Mucosa of rectum (tissue), 2 donors: ENCODE results near the gene ERLEC1.
"Not testable (repeated sequence)": the region's sequence is repeated elsewhere in the genome, so short reads cannot be mapped to it uniquely, and the experiment has no call there.

Source experiments
- H3K27ac ChIP-seq, 2 donors: one replicate each; pipeline ENCODE4 v1.7.0; 2013; ENCODE audit warnings: inconsistent platforms in 2 of 2, low read depth in 2 of 2, low read length in 2 of 2
- H3K27me3 ChIP-seq, 2 donors: one replicate each; pipeline ENCODE4 v1.7.0; 2013; ENCODE audit warnings: low read length in 2 of 2; ENCODE audit not compliant: control insufficient read depth in 2 of 2, insufficient read depth in 2 of 2
- H3K36me3 ChIP-seq, 2 donors: one replicate each; pipeline ENCODE4 v1.7.0; 2013; ENCODE audit warnings: low read length in 2 of 2; ENCODE audit not compliant: control insufficient read depth in 2 of 2, insufficient read depth in 2 of 2
- H3K4me1 ChIP-seq, 2 donors: one replicate each; pipeline ENCODE4 v1.7.0; 2013; ENCODE audit warnings: low read length in 2 of 2, mild to moderate bottlenecking in 1 of 2; ENCODE audit not compliant: control insufficient read depth in 2 of 2, insufficient read depth in 2 of 2
- H3K4me3 ChIP-seq, 2 donors: one replicate each; pipeline ENCODE4 v1.7.0; 2013; ENCODE audit warnings: low read length in 2 of 2
- H3K9ac ChIP-seq, 2 donors: one replicate each; pipeline ENCODE4 v1.7.0; 2013; ENCODE audit warnings: low read length in 2 of 2, low read depth in 1 of 2, mild to moderate bottlenecking in 1 of 2
- H3K9me3 ChIP-seq, 2 donors: one replicate each; pipeline ENCODE4 v1.7.0; 2013; ENCODE audit warnings: low read length in 2 of 2; ENCODE audit not compliant: control insufficient read depth in 2 of 2
- donor health status: healthy.
- donor health status: Normal muscosa, but diverticular disease.

The ERLEC1 gene

DNA sequence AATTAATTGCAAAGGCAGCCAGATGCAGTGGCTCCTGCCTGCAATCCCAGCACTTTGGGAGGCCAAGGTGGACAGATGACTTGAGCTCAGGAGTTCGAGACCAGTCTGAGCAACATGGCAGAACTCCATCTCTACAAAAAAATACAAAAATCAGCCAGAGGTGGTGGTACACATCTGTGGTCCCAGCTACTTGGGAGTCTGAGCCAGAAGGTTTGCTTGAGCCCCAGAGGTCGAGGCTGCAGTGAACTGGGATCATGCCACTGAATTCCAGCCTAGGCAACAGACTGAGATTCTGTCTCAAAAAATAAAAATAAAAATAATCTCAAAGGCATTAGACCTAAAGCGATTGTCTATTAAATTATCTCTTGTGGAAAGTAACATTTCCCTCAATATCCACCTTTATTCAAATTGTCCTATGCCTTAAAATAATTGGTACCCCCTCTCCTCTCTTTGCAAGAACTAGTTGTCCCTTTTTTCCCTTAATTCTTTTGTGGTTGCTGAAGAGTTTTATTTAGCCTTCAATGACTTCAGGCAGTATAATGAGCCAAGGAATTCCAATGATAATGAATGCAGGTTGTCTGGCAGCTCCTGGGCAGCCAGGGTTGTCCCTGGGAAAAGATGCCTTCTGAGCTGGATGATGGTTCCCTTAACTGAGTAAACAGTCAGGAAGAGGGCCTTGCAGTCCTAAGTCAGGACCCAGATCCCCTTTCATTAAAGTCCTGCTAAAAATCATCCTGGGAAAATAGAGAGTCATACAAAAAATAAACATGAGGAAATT lies 40.7 kb downstream of the ERLEC1 start:
- no peak overlapping the region for H3K4me3 ChIP-seq
- no peak overlapping the region for H3K9ac ChIP-seq
- no peaks in the 10 kb centered on the region for H3K36me3 ChIP-seq
- no peaks in the 10 kb centered on the region for H3K4me1 ChIP-seq
- no peaks in the 10 kb centered on the region for H3K27me3 ChIP-seq
- no peaks in the 10 kb centered on the region for H3K9me3 ChIP-seq
- no peak overlapping the region for H3K27ac ChIP-seq

DNA sequence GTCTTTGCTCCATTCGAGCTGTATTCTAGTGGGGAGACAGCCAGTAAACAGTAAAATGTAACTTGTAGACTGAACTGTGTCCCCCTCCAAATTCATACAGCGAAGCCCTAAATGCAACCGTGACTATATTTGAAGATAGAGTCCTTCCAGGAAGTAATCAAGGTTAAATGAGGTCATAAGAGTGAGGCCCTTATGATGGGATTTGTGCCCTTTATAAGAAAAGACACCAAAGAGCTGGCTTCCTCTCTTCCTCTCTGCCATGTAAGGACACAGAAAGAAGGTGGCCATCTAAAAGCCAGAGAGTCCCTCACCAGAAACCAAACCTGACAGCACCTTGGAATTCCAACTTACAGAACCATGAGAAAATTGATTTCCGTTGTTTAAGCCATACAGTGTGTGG lies 41.5 kb downstream of the ERLEC1 start:
- Histone ChIP-seq H3K36me3 (no peaks in the 10 kb centered on the region), H3K9ac (no peak overlapping the region), H3K27ac (no peak overlapping the region), H3K9me3 (no peaks in the 10 kb centered on the region), H3K4me1 (no peaks in the 10 kb centered on the region), H3K27me3 (no peaks in the 10 kb centered on the region), H3K4me3 (no peak overlapping the region)

DNA sequence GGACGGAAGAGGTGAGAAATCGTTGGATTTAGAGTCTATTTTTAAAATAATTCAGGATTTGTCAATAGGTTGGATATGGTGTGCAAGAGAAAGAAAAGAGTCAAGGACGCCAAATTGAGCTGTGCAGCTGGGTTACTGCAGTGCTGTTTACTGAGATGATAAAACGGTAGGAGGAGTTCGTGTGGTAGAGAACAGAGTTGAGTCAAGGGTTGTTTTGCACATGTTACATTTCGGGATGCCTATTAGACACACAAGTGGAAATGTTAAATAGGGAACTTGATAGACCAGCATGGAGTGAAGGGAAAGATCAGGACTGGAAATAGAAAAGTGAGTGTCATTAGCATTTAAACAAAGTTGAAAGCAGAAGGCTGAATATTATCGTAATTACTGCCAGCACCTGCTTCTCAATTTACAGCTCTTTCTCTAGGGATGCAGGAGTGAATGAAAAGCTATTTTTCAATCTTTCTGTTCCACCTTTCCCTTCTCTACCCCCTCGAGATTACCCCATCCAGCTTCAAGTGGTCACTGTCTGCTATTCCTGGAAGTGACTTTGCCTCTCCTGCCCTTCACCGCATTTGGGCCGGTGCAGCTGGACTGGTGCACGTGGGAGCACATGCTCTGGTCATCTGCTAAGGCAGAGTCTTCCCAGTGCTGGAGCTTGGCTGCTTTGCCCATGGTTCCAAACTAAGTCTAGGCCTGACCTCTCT lies 42.6 kb downstream of the ERLEC1 start:
- Histone ChIP-seq H3K9me3 (no peaks in the 10 kb centered on the region), H3K4me3 (no peak overlapping the region), H3K27me3 (no peaks in the 10 kb centered on the region), H3K9ac (no peak overlapping the region), H3K4me1 (no peaks in the 10 kb centered on the region), H3K27ac (no peak overlapping the region), H3K36me3 (no peaks in the 10 kb centered on the region)

DNA sequence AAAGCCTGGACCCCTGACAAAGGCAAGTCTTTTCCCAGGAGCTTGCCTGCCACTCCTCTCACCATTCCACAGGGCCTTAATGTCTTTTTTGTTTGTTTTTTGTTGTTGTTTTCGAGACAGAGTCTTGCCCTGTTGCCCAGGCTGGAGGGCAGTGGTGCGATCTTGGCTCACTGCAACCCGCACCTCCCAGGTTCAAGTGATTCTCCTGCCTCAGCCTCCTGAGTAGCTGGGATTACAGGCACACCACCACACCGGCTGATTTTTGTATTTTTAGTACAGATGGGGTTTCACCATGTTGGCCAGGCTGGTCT lies 43.1 kb downstream of the ERLEC1 start:
- not testable (repeated sequence) for H3K4me1 ChIP-seq, H3K27ac ChIP-seq, H3K36me3 ChIP-seq

DNA sequence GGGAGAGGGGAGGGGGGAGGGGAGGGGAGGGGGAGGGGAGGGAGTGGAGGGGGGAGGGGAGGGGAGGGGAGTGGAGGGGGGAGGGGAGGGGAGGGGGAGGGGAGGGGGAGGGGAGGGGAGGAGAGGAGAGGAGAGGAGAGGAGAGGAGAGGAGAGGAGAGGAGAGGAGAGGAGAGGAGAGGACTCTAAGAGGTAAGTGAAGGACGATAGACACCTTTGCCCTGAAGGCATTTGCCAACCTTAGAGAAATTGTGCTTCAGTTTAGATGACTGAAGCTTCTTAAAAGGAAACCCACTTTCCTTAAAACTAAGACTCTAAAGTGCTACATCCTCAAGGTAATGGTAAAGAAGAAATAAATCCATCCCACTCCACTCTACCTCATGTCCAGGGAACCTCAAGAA lies 53.7 kb downstream of the ERLEC1 start:
- Histone ChIP-seq H3K27ac (no peak overlapping the region), H3K9ac (no peak overlapping the region), H3K4me3 (no peak overlapping the region), H3K4me1 (no peaks in the 10 kb centered on the region), H3K27me3 (no peaks in the 10 kb centered on the region), H3K9me3 (no peaks in the 10 kb centered on the region), H3K36me3 (no peaks in the 10 kb centered on the region)

More for the DNA sequence above, 43.1 kb downstream of the ERLEC1 start:
- not testable (repeated sequence) for H3K9ac ChIP-seq, H3K9me3 ChIP-seq, H3K27me3 ChIP-seq, H3K4me3 ChIP-seq

DNA sequence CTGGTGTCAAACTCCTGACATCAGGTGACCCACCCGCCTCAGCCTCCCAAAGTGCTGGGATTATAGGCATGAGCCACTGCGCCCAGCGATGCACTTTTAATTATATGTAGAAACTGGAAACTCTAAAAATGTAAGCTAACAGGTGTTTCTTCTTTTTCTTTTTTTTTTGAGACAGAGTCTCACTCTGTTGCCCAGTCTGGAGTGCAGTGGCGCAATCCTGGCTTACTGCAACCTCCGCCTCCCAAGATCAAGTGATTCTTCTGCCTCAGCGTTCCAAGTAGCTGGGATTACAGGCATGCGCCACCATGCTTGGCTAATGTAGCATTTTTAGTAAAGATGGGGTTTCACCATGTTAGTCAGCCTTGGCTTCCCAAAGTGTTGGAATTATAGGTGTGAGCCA lies 54.8 kb downstream of the ERLEC1 start:
- H3K9ac ChIP-seq, H3K4me1 ChIP-seq, H3K27me3 ChIP-seq, H3K27ac ChIP-seq, H3K36me3 ChIP-seq, H3K4me3 ChIP-seq, H3K9me3 ChIP-seq: not testable (repeated sequence)

DNA sequence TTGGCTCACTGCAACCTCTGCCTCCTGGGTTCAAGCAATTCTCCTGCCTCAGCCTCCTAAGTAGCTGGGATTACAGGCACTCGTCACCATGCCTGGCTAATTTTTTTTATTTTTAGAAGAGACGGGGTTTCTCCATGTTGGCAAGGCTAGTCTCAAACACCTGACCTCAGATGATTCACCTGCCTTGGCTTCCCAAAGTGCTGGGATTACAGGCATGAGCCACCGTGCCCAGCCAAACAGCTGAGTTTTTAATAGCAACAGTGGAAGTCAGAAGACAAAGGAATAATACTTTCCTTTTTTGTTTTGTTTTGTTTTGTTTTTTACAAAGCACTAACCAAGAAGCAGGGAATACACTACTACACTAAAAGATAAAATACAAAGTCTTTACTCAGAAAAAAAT lies 56.0 kb downstream of the ERLEC1 start:
- Histone ChIP-seq H3K4me3 (no peak overlapping the region), H3K27ac (no peak overlapping the region)

DNA sequence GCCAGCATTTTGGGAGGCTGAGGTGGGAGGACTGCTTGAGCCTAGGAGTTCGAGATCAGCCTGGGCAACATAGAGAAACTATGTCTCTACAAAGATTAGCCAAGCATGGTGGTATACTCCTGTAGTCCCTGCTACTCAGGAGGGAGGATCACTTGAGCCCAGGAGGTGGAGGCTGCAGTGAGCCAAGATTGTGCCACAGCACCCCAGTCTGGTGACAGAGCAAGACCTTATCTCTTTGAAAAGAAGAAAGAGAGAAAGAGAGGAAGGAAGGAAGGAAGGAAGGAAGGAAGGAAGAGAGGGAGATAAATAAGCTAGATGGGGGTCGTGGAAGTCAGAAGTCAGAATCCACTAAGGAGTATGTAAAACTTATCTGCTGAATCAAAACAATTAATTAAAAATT lies 56.8 kb downstream of the ERLEC1 start:
- Histone ChIP-seq H3K4me3 (no peak overlapping the region), H3K4me1 (no peaks in the 10 kb centered on the region), H3K9me3 (no peaks in the 10 kb centered on the region), H3K36me3 (no peaks in the 10 kb centered on the region), H3K9ac (no peak overlapping the region), H3K27ac (no peak overlapping the region), H3K27me3 (no peaks in the 10 kb centered on the region)

More for the DNA sequence above, 56.0 kb downstream of the ERLEC1 start:
- Histone ChIP-seq H3K4me1 (no peaks in the 10 kb centered on the region), H3K36me3 (no peaks in the 10 kb centered on the region), H3K27me3 (no peaks in the 10 kb centered on the region), H3K9me3 (no peaks in the 10 kb centered on the region), H3K9ac (no peak overlapping the region)

DNA sequence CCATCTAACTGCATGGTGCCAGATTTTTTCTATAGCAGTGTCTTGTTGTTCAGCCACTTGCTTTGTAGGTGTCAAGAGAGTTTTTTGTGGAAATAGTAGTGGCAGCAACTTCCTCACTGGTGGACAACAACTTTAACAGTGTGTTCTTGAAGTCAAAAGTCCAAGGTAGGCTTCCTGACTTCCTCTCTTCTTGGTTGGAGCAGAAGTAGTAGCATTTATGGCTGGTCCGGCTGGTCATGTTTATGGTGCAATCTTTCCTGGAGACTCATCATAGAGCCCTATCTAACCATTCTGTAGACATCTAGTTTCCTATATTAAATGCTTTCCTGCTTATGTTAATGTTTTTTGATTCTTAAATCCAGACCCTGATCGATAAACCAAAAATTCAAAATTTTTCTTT lies 61.2 kb downstream of the ERLEC1 start:
- H3K9ac ChIP-seq: no peak overlapping the region
- no peaks in the 10 kb centered on the region for H3K9me3 ChIP-seq
- no peaks in the 10 kb centered on the region for H3K36me3 ChIP-seq
- no peaks in the 10 kb centered on the region for H3K27me3 ChIP-seq
- no peak overlapping the region for H3K4me3 ChIP-seq
- no peaks in the 10 kb centered on the region for H3K4me1 ChIP-seq
- no peak overlapping the region for H3K27ac ChIP-seq

DNA sequence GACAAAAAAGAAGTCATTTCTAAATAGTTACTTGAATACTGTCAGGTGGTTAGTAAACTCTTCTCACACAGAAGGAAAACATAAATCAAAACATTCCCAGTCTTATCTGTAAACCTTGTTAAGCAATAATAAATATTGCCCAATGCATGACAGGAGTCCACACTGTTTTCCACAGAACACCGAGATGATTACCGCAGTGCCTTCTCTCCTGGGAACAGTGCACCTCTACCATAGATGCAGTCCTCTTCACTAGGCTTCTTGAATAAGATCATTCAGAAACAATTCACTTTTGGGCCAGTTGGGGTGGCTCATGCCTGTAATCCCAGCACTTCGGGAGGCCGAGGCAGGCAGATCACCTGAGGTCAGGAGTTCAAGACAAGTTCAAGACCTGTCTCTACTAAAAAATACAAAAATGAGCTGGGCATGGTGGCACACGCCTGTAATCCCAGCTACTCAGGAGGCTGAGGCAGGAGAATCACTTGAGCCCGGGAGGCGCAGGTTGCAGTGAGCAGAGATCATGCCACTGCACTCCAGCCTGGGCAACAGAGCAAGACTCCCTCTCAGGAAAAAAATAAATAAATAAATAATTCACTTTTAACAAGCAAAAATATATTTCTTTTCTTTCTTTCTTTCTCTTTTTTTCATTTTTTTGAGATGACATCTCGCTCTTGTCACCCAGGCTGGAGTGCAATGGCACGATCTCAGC lies 64.4 kb downstream of the ERLEC1 start:
- not testable (repeated sequence) for H3K4me1 ChIP-seq, H3K9me3 ChIP-seq, H3K27me3 ChIP-seq, H3K27ac ChIP-seq, H3K9ac ChIP-seq, H3K4me3 ChIP-seq
- H3K36me3 ChIP-seq: peaks cover 9 to 10% of the 10 kb centered on the region in 2 donors
